DND-41 (cell line): ENCODE data around the gene PARP1.

Source experiments
- ATAC-seq: fragments of 200-7000 bp; cut with Tn5 transposase; 3 replicates; pipeline ENCODE4 v1.9.1; 2021; ENCODE audit warnings: low read depth; ENCODE audit not compliant: insufficient read depth
- DNase-seq: peaks from one replicate; pipeline ENCODE4 v3.0.0-alpha.2; 2020
- H2AFZ ChIP-seq: 2 replicates; pipeline ENCODE4 v1.6.0; 2012; ENCODE audit warnings: low read depth, low read length
- H3K27ac ChIP-seq: 2 replicates; pipeline ENCODE4 v1.5.1; 2012; ENCODE audit warnings: low read length, inconsistent platforms
- H3K27me3 ChIP-seq: fragments of 200-600 bp; sonication (generic); 2 replicates; pipeline ENCODE4 v1.6.0; 2012; ENCODE audit warnings: low read length, mild to moderate bottlenecking, inconsistent platforms; ENCODE audit not compliant: insufficient read depth, poor library complexity
- H3K36me3 ChIP-seq: 2 replicates; pipeline ENCODE4 v1.5.1; 2012; ENCODE audit warnings: low read length, inconsistent platforms; ENCODE audit not compliant: insufficient read depth
- H3K4me1 ChIP-seq: 2 replicates; pipeline ENCODE4 v1.5.1; 2012; ENCODE audit warnings: mild to moderate bottlenecking, low read length; ENCODE audit not compliant: insufficient read depth
- H3K4me2 ChIP-seq: 2 replicates; pipeline ENCODE4 v1.6.0; 2012; ENCODE audit warnings: mild to moderate bottlenecking, moderate library complexity, low read length, inconsistent platforms; ENCODE audit not compliant: insufficient read depth
- H3K4me3 ChIP-seq, 2 experiments: fragments of 200-600 bp in 1 of 2; shearing (Covaris generic) in 1 of 2; 2 replicates each; pipeline ENCODE4 v1.5.1; 2012 to 2016; ENCODE audit warnings: inconsistent platforms in 2 of 2, low read length in 2 of 2, mild to moderate bottlenecking in 2 of 2, low read depth in 1 of 2, moderate library complexity in 1 of 2
- H3K79me2 ChIP-seq: 2 replicates; pipeline ENCODE4 v1.6.0; 2012; ENCODE audit warnings: low read length, inconsistent platforms; ENCODE audit not compliant: insufficient read depth
- H3K9ac ChIP-seq: 2 replicates; pipeline ENCODE4 v1.6.0; 2012; ENCODE audit warnings: low read depth, mild to moderate bottlenecking, inconsistent platforms, low read length, moderate library complexity
- H3K9me3 ChIP-seq: 2 replicates; pipeline ENCODE4 v1.5.1; 2012; ENCODE audit warnings: low read length, moderate library complexity, mild to moderate bottlenecking, inconsistent platforms; ENCODE audit not compliant: insufficient read depth, severe bottlenecking
- H4K20me1 ChIP-seq: 2 replicates; pipeline ENCODE4 v1.6.0; 2012; ENCODE audit warnings: low read length; ENCODE audit not compliant: insufficient read depth
- EZH2 ChIP-seq: IDR thresholded peaks from 3 replicates; pipeline ENCODE4 v1.6.1; 2012; ENCODE audit warnings: borderline replicate concordance, low read depth, mild to moderate bottlenecking, moderate library complexity, low read length, inconsistent platforms; ENCODE audit not compliant: severe bottlenecking
- TF ChIP-seq, protein P1 (sequence below): IDR thresholded peaks from 2 replicates; pipeline ENCODE4 v1.5.1; 2012; ENCODE audit warnings: borderline replicate concordance, low read length, moderate library complexity, mild to moderate bottlenecking; ENCODE audit not compliant: poor library complexity, severe bottlenecking; ENCODE audit errors: extremely low read depth

Gene PARP1

DNA sequence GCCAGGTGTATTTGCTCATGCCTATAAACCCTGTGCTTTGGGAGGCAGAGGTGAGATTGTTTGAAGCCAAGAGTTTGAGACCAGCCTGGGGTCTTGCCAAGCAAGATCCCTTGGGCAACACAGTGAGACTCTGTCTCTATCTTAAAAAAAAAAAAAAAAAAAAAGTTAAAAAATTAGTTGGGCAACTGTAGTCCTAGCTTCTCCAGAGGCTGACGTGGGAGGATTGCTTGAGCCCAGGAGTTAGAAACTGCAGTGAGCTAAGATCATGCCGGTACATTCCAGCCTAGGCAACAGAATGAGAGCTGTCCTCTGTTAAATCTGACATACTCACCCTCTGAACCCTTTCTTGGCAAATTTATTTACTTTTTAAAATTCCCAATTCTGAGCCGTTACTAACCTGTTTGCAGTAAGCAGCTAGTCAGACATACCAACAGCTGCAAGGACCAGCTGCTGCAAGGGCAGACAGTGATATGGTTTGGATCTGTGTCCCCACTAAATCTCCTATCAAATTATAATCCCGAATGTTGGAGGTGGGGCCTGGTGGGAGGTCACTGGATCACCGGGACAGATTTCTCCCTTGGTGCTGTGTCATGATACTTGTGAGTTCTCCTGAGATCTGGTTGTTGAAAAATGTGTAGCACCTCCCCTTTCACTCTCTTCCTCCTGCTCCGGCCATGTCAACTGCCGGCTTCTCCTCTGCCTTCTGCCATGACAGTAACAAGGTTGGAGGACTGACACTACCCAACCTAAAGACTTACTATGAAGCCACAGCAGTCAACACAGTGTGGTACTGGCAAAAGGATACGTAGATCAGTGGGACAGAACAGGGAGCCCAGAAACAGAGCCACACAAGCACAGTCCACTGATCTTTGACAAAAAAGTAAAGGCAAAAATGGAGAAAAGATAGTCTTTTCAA is 10.6 kb downstream of the PARP1 start:
- ATAC-seq, result no peak
- Histone ChIP-seq H3K27ac (no peak overlapping the region), H3K27me3 (no peaks in the 10 kb centered on the region), H2AFZ (no peak overlapping the region), H3K4me2 (no peak overlapping the region), H3K9ac (no peak overlapping the region), H3K4me3 (no peak overlapping the region), H3K9me3 (no peaks in the 10 kb centered on the region), H3K36me3 (peaks cover 84% of the 10 kb centered on the region), H3K4me1 (no peaks in the 10 kb centered on the region), H3K79me2 (peaks cover 62% of the 10 kb centered on the region), H4K20me1 (peaks cover 26% of the 10 kb centered on the region)
- DNase-seq, result no peak
- TF ChIP-seq, protein P1, sequence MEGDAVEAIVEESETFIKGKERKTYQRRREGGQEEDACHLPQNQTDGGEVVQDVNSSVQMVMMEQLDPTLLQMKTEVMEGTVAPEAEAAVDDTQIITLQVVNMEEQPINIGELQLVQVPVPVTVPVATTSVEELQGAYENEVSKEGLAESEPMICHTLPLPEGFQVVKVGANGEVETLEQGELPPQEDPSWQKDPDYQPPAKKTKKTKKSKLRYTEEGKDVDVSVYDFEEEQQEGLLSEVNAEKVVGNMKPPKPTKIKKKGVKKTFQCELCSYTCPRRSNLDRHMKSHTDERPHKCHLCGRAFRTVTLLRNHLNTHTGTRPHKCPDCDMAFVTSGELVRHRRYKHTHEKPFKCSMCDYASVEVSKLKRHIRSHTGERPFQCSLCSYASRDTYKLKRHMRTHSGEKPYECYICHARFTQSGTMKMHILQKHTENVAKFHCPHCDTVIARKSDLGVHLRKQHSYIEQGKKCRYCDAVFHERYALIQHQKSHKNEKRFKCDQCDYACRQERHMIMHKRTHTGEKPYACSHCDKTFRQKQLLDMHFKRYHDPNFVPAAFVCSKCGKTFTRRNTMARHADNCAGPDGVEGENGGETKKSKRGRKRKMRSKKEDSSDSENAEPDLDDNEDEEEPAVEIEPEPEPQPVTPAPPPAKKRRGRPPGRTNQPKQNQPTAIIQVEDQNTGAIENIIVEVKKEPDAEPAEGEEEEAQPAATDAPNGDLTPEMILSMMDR, result no peak
- TF ChIP-seq EZH2, result no peak

DNA sequence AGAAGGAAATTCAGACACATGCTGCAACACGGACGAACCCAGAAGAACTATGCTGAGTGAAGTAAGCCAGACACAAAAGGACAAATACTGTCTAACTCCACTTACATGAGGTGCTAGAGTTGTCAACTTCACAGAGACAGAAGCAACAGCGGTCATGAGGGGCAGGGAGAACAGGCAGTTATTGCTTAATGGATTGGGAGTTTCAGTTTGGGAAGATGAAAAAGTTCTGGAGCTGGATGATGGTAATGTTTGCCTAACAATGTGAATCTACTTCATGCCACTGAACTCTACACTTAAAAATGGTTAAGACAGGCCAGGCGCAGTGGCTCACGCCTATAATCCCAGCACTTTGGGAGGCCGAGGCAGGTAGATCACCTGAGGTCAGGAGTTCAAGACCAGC is 12.1 kb downstream of the PARP1 start:
- ATAC-seq (no peak), DNase-seq (no peak)
- H3K4me1 ChIP-seq, result no peaks in the 10 kb centered on the region
- H3K79me2 ChIP-seq, result peaks cover 58% of the 10 kb centered on the region
- H4K20me1 ChIP-seq, result peaks cover 26% of the 10 kb centered on the region; the same call in 1 of the 2 replicates
- H3K9me3 ChIP-seq, result no peaks in the 10 kb centered on the region
- no peak overlapping the region for H3K4me2 ChIP-seq
- H3K9ac ChIP-seq, result no peak overlapping the region
- TF ChIP-seq, protein P1, result no peak
- TF ChIP-seq EZH2, result no peak
- H3K27me3 ChIP-seq, result no peaks in the 10 kb centered on the region
- H3K36me3 ChIP-seq, result peaks cover 84% of the 10 kb centered on the region
- H3K27ac ChIP-seq, result no peak overlapping the region
- H2AFZ ChIP-seq, result no peak overlapping the region
- H3K4me3 ChIP-seq, result no peak overlapping the region

DNA sequence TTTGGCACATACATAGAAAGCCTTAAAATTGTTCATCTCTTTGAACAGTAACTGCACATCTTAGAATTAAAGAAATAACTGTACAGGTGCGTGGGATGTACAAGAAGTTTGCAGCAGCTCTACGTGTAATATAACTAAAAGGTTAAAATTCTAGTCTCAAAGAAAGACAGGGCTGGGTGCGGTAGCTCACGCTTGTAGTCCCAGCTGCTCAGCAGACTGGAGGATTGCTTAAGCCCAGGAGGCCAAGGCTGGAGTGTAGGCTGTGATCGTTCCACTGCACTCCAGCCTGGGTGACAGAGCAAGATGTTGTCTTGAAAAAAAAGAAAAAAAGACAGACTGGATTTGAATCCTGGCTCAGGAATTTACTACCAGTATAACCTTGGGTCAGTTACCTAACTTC is 13.4 kb downstream of the PARP1 start:
- peaks cover 30% of the 10 kb centered on the region for H4K20me1 ChIP-seq

More for the DNA sequence above, 13.4 kb downstream of the PARP1 start:
- no peak for ATAC-seq
- H3K9me3 ChIP-seq, result no peaks in the 10 kb centered on the region
- H3K27ac ChIP-seq, result no peak overlapping the region
- no peak for DNase-seq
- H3K4me3 ChIP-seq, result no peak overlapping the region
- H3K4me2 ChIP-seq, result no peak overlapping the region
- H3K27me3 ChIP-seq, result no peaks in the 10 kb centered on the region
- peaks cover 49% of the 10 kb centered on the region for H3K79me2 ChIP-seq
- no peaks in the 10 kb centered on the region for H3K4me1 ChIP-seq
- peaks cover 84% of the 10 kb centered on the region for H3K36me3 ChIP-seq
- H2AFZ ChIP-seq, result no peak overlapping the region
- TF ChIP-seq, protein P1, result no peak
- TF ChIP-seq EZH2, result no peak
- no peak overlapping the region for H3K9ac ChIP-seq
